ENCODE measurements around the gene CYP2W1. TPM values are rescaled to one million over a fixed set of nuclear protein-coding genes. Genes with fewer than 3 reads are reported as not detected.

CYP2W1 gene
- total RNA-seq, 1 experiment from 2014 or later, result not detected

DNA sequence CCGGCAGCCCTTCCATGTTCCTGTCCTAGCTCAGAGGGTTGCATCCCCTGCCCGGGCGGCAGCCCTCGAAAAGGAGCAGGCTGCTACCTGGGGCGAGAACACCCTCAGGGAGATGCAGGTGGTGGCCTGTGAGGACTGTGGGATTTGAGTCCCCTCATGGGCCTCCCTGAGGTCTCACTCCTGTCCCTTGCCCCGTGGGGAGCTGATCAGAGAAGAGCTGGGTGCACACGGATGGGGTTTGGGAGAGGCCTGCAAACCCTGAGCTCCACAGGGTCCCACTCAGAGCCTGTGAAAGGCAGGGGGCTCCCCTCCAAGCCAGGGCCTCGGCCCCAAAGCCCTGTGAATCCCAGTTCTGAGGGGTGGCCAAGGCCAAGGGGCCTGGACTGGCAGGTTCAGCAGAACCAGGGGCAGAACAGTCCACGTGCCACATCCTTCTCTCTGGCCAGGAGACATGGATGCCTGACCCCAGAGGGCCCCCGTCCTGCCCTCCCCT lies 424 bp upstream of the CYP2W1 start:
- H4K20me1 ChIP-seq (ENCODE audit: insufficient read depth), result 0 out of 2 replicates have a peak, but pooled peaks cover 6% of the 10 kb centered on the region
- no peaks in the 10 kb centered on the region for H3K9me3 ChIP-seq (ENCODE audit: insufficient read depth, low read depth)
- peaks cover 15% of the 10 kb centered on the region; the same call in 1 of the 2 replicates for H3F3A ChIP-seq (ENCODE audit: insufficient read depth, low read depth)
- no peaks in the 10 kb centered on the region for H3K79me2 ChIP-seq (ENCODE audit: low read depth)
- no peak for TF ChIP-seq EZH2 (IDR thresholded peaks at IDR 0.05; ENCODE audit: low read depth)
- TF ChIP-seq, protein P1, sequence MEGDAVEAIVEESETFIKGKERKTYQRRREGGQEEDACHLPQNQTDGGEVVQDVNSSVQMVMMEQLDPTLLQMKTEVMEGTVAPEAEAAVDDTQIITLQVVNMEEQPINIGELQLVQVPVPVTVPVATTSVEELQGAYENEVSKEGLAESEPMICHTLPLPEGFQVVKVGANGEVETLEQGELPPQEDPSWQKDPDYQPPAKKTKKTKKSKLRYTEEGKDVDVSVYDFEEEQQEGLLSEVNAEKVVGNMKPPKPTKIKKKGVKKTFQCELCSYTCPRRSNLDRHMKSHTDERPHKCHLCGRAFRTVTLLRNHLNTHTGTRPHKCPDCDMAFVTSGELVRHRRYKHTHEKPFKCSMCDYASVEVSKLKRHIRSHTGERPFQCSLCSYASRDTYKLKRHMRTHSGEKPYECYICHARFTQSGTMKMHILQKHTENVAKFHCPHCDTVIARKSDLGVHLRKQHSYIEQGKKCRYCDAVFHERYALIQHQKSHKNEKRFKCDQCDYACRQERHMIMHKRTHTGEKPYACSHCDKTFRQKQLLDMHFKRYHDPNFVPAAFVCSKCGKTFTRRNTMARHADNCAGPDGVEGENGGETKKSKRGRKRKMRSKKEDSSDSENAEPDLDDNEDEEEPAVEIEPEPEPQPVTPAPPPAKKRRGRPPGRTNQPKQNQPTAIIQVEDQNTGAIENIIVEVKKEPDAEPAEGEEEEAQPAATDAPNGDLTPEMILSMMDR (conservative IDR thresholded peaks at IDR 0.05), result no peak
- no peaks in the 10 kb centered on the region for H3K9me2 ChIP-seq (ENCODE audit: insufficient read depth)
- ChIA-PET CTCF (interaction anchor here (0.6 kb wide), 1 partner anchor 193 kb away, joined by 7 read pairs; no protein-coding TSS in a partner anchor), POLR2A (ENCODE audit: unreplicated experiment) (no interaction called here)
- BruUV-seq (replicated peaks), result no TSS peak
- DNase-seq, result no peak
- no peaks in the 10 kb centered on the region for H3K4me1 ChIP-seq (replicated peaks; ENCODE audit: insufficient read depth)
- H3K27me3 ChIP-seq (ENCODE audit: insufficient read depth, low read depth), result no peaks in the 10 kb centered on the region
- no peak overlapping the region for H3K27ac ChIP-seq
- no peak overlapping the region for H3K4me2 ChIP-seq
- H3K4me3 ChIP-seq, result no peak overlapping the region
- no peak overlapping the region for H2AFZ ChIP-seq
- intact Hi-C loops (cut with micrococcal nuclease; ENCODE audit: unreplicated experiment), result no loop called here
- H3K36me3 ChIP-seq (ENCODE audit: low read depth), result no peaks in the 10 kb centered on the region

DNA sequence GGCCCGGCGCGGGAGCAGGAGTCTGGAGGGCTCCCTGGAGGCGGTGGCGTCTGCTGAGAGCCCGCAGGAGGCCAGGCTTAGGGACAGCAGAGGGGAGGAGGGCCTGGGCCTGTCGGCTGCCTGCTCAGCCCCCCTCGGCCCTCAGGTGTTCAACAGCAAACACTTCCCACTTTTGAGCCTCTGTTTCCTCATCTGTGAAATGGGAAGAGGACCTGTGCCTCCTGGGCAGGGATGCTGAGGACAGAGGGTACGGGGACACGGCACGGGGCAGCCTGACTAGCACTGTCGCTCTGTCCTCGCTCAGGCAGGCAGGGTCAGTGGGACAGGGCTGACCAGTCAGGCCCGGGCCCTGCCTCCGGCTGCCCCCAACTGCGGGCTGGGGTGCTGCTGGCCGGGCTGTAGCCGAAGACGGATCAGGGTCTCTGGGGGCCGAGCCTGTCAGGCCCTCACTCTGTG lies 663 bp downstream of the CYP2W1 start:
- no peak for DNase-seq

DNA sequence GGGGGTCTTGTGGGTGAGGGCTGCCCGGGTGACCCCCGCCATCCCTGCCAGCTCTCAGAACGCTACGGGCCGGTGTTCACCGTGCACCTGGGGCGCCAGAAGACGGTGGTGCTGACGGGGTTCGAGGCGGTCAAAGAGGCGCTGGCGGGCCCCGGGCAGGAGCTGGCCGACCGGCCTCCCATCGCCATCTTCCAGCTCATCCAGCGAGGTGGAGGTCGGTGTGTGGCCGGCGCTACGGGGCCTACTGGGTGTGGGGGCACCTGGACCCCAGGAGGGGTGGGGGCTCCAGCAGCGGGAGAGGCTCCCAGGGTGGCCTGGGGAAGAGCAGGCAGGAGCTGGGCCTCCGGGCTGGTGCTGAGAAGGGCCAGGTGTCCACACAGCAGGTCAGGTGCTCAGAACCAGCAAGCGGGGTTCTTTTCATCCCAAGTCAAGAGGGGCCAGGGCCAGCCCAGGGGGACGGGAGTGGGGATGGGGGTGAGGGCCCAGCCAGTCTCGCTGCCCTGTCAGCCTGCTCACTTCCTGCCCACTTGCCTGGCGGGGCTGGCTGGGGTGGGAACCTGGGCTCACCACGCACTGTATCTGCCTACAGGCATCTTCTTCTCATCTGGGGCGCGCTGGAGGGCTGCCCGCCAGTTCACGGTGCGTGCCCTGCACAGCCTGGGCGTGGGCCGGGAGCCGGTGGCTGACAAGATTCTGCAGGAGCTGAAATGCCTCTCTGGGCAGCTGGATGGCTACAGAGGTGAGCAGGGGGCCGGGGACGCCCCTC lies 1.6 kb downstream of the CYP2W1 start:
- Histone ChIP-seq H3K4me2 (no peak overlapping the region), H3K4me1 (replicated peaks; ENCODE audit: insufficient read depth) (no peaks in the 10 kb centered on the region), H3K36me3 (ENCODE audit: low read depth) (no peaks in the 10 kb centered on the region), H4K20me1 (ENCODE audit: insufficient read depth) (0 out of 2 replicates have a peak, but pooled peaks cover 6% of the 10 kb centered on the region), H2AFZ (no peak overlapping the region), H3K27me3 (ENCODE audit: insufficient read depth, low read depth) (no peaks in the 10 kb centered on the region), H3K27ac (no peak overlapping the region), H3K9me2 (ENCODE audit: insufficient read depth) (no peaks in the 10 kb centered on the region), H3K79me2 (ENCODE audit: low read depth) (no peaks in the 10 kb centered on the region), H3F3A (ENCODE audit: insufficient read depth, low read depth) (peaks cover 15% of the 10 kb centered on the region; the same call in 1 of the 2 replicates), H3K9me3 (ENCODE audit: insufficient read depth, low read depth) (no peaks in the 10 kb centered on the region), H3K4me3 (no peak overlapping the region)
- no TSS peak for BruUV-seq (replicated peaks)
- ChIA-PET CTCF (no interaction called here), POLR2A (ENCODE audit: unreplicated experiment) (interaction anchor here (0.7 kb wide), 1 partner anchor 91 kb away, joined by 4 read pairs; no protein-coding TSS in a partner anchor)
- TF ChIP-seq EZH2 (IDR thresholded peaks at IDR 0.05; ENCODE audit: low read depth), result no peak
- TF ChIP-seq, protein P1 (conservative IDR thresholded peaks at IDR 0.05), result no peak
- intact Hi-C loops (cut with micrococcal nuclease; ENCODE audit: unreplicated experiment), result no loop called here
- DNase-seq, result no peak

More for the DNA sequence above, 663 bp downstream of the CYP2W1 start:
- no peaks in the 10 kb centered on the region for H3K79me2 ChIP-seq (ENCODE audit: low read depth)
- no peak overlapping the region for H3K4me3 ChIP-seq
- H3K36me3 ChIP-seq (ENCODE audit: low read depth), result no peaks in the 10 kb centered on the region
- TF ChIP-seq EZH2 (IDR thresholded peaks at IDR 0.05; ENCODE audit: low read depth), result no peak
- TF ChIP-seq, protein P1 (conservative IDR thresholded peaks at IDR 0.05), result no peak
- no peak overlapping the region for H3K27ac ChIP-seq
- H2AFZ ChIP-seq, result no peak overlapping the region
- no peaks in the 10 kb centered on the region for H3K9me2 ChIP-seq (ENCODE audit: insufficient read depth)
- ChIA-PET POLR2A (ENCODE audit: unreplicated experiment) (no interaction called here), CTCF (no interaction called here)
- BruUV-seq (replicated peaks), result no TSS peak
- H3F3A ChIP-seq (ENCODE audit: insufficient read depth, low read depth), result peaks cover 15% of the 10 kb centered on the region; the same call in 1 of the 2 replicates
- H3K27me3 ChIP-seq (ENCODE audit: insufficient read depth, low read depth), result no peaks in the 10 kb centered on the region
- no peaks in the 10 kb centered on the region for H3K4me1 ChIP-seq (replicated peaks; ENCODE audit: insufficient read depth)
- no peak overlapping the region for H3K4me2 ChIP-seq
- intact Hi-C loops (cut with micrococcal nuclease; ENCODE audit: unreplicated experiment), result no loop called here
- H4K20me1 ChIP-seq (ENCODE audit: insufficient read depth), result 0 out of 2 replicates have a peak, but pooled peaks cover 6% of the 10 kb centered on the region
- no peaks in the 10 kb centered on the region for H3K9me3 ChIP-seq (ENCODE audit: insufficient read depth, low read depth)

Measured in PC-9 (cell line).